H1 (cell line): Measurements from ENCODE around the gene MREG. TPM values are rescaled to one million over a fixed set of nuclear protein-coding genes. Genes with fewer than 3 reads are reported as not detected.

Source experiments
- ASH2L ChIP-seq: fragments of 200-600, 300-600 bp; sonication (generic); IDR thresholded peaks from one replicate; pipeline ENCODE4 v1.7.1; 2017; ENCODE audit warnings: low read length
- BACH1 ChIP-seq: IDR thresholded peaks from 2 replicates; pipeline ENCODE4 v1.6.1; 2012; ENCODE audit warnings: low read length, improper control_type of control experiment
- polyA plus RNA-seq, 7 experiments: library from polyadenylated mRNA; depleted of rRNA in 3 of 7; stranded (reverse) in 5 of 7; unstranded in 2 of 7; fragments of >200 nt in 5 of 7; fragments of 200-250 nt in 2 of 7; gene quantifications; 1 replicate in 5 of 7; 2 replicates in 1 of 7; 4 replicates in 1 of 7; pipeline versions ENCODE4 v1.2.1 to v1.2.3, GENCODE V29; 2011 to 2013; ENCODE audit warnings: missing spikeins in 2 of 7, mixed read lengths in 2 of 7
- total RNA-seq: library from RNA; stranded (reverse); fragmentation: NEBNext Ultra II Directional; extraction: Animal tissue kit (Norgen Biotek cat#: 25700); gene quantifications from 2 replicates; pipeline ENCODE4 v1.2.1, GENCODE V29; 2021
- TF ChIP-seq, protein P1 (sequence below): fragments of 300-600 bp; sonication (generic); IDR thresholded peaks from 2 replicates; pipeline ENCODE4 v1.7.1; 2012; ENCODE audit warnings: low read length, moderate library complexity, mild to moderate bottlenecking, inconsistent platforms; ENCODE audit not compliant: insufficient replicate concordance
- TF ChIP-seq, protein P2 (sequence below): IDR thresholded peaks from 2 replicates; pipeline ENCODE4 v1.6.1; 2011; ENCODE audit warnings: low read length, improper control_type of control experiment
- TF ChIP-seq, protein P3 (sequence below), 3 experiments: IDR thresholded peaks; 1 replicate in 2 of 3; 2 replicates in 1 of 3; pipeline versions ENCODE4 v1.5.1 to v1.6.1; 2011; ENCODE audit warnings: low read length in 3 of 3, mild to moderate bottlenecking in 3 of 3, inconsistent platforms in 2 of 3, low read depth in 1 of 3, moderate library complexity in 1 of 3; ENCODE audit not compliant: insufficient read depth in 1 of 3; ENCODE audit errors: control extremely low read depth in 1 of 3

MREG gene
- total and polyA plus RNA-seq, 2 of the 8 experiments (the other 6 are each of a cell fraction or from before 2014, with no cell fraction given): 7.5 to 31.9 TPM

DNA sequence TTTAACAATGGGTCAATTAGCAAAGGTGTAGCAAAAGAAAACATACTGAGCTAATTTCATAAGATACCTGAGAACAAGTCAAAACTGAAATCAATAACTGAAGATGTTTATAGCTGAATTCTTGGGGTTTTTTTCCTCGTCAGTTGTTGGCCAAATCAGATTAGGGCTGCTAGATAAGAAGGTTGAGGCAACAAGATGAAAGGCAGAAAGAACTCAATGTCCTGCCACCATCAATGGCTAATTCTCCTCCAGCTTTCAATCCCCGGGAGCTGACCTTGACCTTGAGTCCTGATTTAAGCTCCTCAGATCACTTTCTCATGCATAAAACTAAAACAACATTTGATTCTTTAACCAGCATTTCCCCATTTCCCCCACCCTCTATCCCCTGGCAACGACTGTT is 61.8 kb downstream of the MREG start (continued):
- TF ChIP-seq, protein P1, sequence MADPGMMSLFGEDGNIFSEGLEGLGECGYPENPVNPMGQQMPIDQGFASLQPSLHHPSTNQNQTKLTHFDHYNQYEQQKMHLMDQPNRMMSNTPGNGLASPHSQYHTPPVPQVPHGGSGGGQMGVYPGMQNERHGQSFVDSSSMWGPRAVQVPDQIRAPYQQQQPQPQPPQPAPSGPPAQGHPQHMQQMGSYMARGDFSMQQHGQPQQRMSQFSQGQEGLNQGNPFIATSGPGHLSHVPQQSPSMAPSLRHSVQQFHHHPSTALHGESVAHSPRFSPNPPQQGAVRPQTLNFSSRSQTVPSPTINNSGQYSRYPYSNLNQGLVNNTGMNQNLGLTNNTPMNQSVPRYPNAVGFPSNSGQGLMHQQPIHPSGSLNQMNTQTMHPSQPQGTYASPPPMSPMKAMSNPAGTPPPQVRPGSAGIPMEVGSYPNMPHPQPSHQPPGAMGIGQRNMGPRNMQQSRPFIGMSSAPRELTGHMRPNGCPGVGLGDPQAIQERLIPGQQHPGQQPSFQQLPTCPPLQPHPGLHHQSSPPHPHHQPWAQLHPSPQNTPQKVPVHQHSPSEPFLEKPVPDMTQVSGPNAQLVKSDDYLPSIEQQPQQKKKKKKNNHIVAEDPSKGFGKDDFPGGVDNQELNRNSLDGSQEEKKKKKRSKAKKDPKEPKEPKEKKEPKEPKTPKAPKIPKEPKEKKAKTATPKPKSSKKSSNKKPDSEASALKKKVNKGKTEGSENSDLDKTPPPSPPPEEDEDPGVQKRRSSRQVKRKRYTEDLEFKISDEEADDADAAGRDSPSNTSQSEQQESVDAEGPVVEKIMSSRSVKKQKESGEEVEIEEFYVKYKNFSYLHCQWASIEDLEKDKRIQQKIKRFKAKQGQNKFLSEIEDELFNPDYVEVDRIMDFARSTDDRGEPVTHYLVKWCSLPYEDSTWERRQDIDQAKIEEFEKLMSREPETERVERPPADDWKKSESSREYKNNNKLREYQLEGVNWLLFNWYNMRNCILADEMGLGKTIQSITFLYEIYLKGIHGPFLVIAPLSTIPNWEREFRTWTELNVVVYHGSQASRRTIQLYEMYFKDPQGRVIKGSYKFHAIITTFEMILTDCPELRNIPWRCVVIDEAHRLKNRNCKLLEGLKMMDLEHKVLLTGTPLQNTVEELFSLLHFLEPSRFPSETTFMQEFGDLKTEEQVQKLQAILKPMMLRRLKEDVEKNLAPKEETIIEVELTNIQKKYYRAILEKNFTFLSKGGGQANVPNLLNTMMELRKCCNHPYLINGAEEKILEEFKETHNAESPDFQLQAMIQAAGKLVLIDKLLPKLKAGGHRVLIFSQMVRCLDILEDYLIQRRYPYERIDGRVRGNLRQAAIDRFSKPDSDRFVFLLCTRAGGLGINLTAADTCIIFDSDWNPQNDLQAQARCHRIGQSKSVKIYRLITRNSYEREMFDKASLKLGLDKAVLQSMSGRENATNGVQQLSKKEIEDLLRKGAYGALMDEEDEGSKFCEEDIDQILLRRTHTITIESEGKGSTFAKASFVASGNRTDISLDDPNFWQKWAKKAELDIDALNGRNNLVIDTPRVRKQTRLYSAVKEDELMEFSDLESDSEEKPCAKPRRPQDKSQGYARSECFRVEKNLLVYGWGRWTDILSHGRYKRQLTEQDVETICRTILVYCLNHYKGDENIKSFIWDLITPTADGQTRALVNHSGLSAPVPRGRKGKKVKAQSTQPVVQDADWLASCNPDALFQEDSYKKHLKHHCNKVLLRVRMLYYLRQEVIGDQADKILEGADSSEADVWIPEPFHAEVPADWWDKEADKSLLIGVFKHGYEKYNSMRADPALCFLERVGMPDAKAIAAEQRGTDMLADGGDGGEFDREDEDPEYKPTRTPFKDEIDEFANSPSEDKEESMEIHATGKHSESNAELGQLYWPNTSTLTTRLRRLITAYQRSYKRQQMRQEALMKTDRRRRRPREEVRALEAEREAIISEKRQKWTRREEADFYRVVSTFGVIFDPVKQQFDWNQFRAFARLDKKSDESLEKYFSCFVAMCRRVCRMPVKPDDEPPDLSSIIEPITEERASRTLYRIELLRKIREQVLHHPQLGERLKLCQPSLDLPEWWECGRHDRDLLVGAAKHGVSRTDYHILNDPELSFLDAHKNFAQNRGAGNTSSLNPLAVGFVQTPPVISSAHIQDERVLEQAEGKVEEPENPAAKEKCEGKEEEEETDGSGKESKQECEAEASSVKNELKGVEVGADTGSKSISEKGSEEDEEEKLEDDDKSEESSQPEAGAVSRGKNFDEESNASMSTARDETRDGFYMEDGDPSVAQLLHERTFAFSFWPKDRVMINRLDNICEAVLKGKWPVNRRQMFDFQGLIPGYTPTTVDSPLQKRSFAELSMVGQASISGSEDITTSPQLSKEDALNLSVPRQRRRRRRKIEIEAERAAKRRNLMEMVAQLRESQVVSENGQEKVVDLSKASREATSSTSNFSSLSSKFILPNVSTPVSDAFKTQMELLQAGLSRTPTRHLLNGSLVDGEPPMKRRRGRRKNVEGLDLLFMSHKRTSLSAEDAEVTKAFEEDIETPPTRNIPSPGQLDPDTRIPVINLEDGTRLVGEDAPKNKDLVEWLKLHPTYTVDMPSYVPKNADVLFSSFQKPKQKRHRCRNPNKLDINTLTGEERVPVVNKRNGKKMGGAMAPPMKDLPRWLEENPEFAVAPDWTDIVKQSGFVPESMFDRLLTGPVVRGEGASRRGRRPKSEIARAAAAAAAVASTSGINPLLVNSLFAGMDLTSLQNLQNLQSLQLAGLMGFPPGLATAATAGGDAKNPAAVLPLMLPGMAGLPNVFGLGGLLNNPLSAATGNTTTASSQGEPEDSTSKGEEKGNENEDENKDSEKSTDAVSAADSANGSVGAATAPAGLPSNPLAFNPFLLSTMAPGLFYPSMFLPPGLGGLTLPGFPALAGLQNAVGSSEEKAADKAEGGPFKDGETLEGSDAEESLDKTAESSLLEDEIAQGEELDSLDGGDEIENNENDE: no peak
- TF ChIP-seq BACH1 (no peak), ASH2L (no peak)
- TF ChIP-seq, protein P2, sequence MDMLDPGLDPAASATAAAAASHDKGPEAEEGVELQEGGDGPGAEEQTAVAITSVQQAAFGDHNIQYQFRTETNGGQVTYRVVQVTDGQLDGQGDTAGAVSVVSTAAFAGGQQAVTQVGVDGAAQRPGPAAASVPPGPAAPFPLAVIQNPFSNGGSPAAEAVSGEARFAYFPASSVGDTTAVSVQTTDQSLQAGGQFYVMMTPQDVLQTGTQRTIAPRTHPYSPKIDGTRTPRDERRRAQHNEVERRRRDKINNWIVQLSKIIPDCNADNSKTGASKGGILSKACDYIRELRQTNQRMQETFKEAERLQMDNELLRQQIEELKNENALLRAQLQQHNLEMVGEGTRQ: no peak
- TF ChIP-seq, protein P3, sequence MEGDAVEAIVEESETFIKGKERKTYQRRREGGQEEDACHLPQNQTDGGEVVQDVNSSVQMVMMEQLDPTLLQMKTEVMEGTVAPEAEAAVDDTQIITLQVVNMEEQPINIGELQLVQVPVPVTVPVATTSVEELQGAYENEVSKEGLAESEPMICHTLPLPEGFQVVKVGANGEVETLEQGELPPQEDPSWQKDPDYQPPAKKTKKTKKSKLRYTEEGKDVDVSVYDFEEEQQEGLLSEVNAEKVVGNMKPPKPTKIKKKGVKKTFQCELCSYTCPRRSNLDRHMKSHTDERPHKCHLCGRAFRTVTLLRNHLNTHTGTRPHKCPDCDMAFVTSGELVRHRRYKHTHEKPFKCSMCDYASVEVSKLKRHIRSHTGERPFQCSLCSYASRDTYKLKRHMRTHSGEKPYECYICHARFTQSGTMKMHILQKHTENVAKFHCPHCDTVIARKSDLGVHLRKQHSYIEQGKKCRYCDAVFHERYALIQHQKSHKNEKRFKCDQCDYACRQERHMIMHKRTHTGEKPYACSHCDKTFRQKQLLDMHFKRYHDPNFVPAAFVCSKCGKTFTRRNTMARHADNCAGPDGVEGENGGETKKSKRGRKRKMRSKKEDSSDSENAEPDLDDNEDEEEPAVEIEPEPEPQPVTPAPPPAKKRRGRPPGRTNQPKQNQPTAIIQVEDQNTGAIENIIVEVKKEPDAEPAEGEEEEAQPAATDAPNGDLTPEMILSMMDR (IDR thresholded peaks at IDR 0.05; ENCODE audit: control extremely low read depth in 1 of 3, insufficient read depth in 1 of 3, low read depth in 1 of 3, low read length in 3 of 3): no peak
